ENCODE data around the gene ATR. TPM values are rescaled to one million over a fixed set of nuclear protein-coding genes. Genes with fewer than 3 reads are reported as not detected.

ATR gene
- total RNA-seq, 1 experiment from 2014 or later: 24.7 TPM

DNA sequence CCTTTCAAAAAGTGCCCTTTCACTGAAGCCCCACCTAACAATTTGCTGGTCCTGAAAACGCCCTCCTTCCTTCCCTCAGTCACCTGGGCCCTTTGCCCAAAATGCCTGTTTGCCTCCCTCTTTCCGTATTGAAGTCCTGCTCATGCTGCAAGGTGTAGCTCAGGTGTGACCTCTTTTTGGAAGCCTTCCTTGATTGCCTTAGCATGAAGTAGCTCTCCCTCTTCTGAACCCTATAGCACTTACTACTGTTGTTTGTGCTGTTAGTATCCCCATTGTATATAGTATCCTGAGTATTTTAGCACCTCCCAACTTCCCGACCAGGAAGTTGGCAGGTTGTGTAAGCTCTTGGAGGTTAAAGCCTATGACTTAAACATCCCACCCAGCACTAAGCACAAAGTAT lies 19.4 kb upstream of the ATR start:
- H3K4me2 ChIP-seq (ENCODE audit: low read length): peak overlapping the region; percentile 89
- no peak overlapping the region for H3K27ac ChIP-seq (ENCODE audit: low read depth, low read length)
- ATAC-seq (no peak), DNase-seq (ENCODE audit: low read depth, low spot score) (no peak)
- intact Hi-C loops (cut with micrococcal nuclease): loop anchor here (5.0 kb wide), 1 partner anchor 129 kb away; no protein-coding TSS in a partner anchor
- H3K4me1 ChIP-seq (ENCODE audit: control insufficient read depth in 1 of 2, insufficient read depth in 2 of 2, low read length in 2 of 2): peaks cover 20 to 28% of the 10 kb centered on the region in 2 experiments
- no peak overlapping the region for H2AFZ ChIP-seq (ENCODE audit: low read depth, low read length, poor library complexity, severe bottlenecking)
- no peaks in the 10 kb centered on the region for H3K9me3 ChIP-seq (ENCODE audit: control insufficient read depth in 1 of 2, insufficient read depth in 1 of 2, low read depth in 1 of 2, low read length in 2 of 2)
- TF ChIP-seq, protein P1, sequence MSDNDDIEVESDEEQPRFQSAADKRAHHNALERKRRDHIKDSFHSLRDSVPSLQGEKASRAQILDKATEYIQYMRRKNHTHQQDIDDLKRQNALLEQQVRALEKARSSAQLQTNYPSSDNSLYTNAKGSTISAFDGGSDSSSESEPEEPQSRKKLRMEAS (IDR thresholded peaks at IDR 0.05): no peak
- TF ChIP-seq CEBPB (IDR thresholded peaks at IDR 0.05; ENCODE audit: low read depth): no peak
- TF ChIP-seq, protein P2, sequence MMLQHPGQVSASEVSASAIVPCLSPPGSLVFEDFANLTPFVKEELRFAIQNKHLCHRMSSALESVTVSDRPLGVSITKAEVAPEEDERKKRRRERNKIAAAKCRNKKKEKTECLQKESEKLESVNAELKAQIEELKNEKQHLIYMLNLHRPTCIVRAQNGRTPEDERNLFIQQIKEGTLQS (IDR thresholded peaks at IDR 0.05): no peak
- TF ChIP-seq ZNF274 (IDR thresholded peaks at IDR 0.05; ENCODE audit: low read depth, low read length): no peak
- ChIA-PET POLR2A (no interaction called here), CTCF (interaction anchor here (2.0 kb wide), 1 partner anchor 11 kb away, joined by 7 read pairs; no protein-coding TSS in a partner anchor), RAD21 (ENCODE audit: low non-redundant PET in 1 of 2, low total read pairs in 2 of 2, uncharacterized antibody in 2 of 2, unreplicated experiment in 2 of 2) (no interaction called here)
- H4K20me1 ChIP-seq (ENCODE audit: insufficient read depth): no peaks in the 10 kb centered on the region
- BruUV-seq (replicated peaks): no TSS peak
- no peaks in the 10 kb centered on the region for H3K9me2 ChIP-seq (ENCODE audit: insufficient read depth)
- peaks cover 13% of the 10 kb centered on the region; the same call in 1 of the 2 replicates for H3K79me2 ChIP-seq (ENCODE audit: insufficient read depth, low read length)
- no peak overlapping the region for H3K9ac ChIP-seq (ENCODE audit: low read length)
- no peaks in the 10 kb centered on the region for H3K36me3 ChIP-seq (ENCODE audit: control insufficient read depth in 1 of 2, insufficient read depth in 2 of 2, low read length in 2 of 2)
- no peaks in the 10 kb centered on the region for H3K27me3 ChIP-seq (ENCODE audit: insufficient read depth, low read length)
- H3K4me3 ChIP-seq (replicated peaks in 1 of 2; ENCODE audit: low read depth in 1 of 2, low read length in 2 of 2): peak overlapping the region in 1 of 2 experiments; percentile 15; a peak in 1 of 4 replicates

DNA sequence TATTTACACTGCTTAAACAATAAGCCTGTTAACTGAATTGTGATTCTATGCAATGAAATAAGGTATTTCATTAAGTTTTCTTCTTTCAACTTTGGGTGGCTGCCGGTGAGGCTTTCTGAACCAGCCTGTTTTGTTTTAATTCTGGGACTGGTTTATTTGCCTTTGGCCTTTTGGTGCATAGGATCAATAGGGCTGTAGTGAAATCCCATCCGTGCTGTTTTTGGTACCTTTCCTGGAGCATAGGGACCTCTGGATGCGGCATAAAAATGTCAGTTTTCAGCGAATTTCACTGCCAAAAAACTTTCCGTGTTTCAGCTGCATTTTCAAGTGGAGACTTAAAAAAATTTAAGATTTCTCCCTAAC lies 18.2 kb upstream of the ATR start:
- Histone ChIP-seq H3K79me2 (ENCODE audit: insufficient read depth, low read length) (peaks cover 13% of the 10 kb centered on the region; the same call in 1 of the 2 replicates), H3K4me2 (ENCODE audit: low read length) (peak overlapping the region; percentile 89), H3K9me3 (ENCODE audit: control insufficient read depth in 1 of 2, insufficient read depth in 1 of 2, low read depth in 1 of 2, low read length in 2 of 2) (no peaks in the 10 kb centered on the region), H3K9me2 (ENCODE audit: insufficient read depth) (no peaks in the 10 kb centered on the region), H2AFZ (ENCODE audit: low read depth, low read length, poor library complexity, severe bottlenecking) (peak overlapping the region; percentile 15), H3K9ac (ENCODE audit: low read length) (peak overlapping the region; percentile 62), H3K4me3 (replicated peaks in 1 of 2; ENCODE audit: low read depth in 1 of 2, low read length in 2 of 2) (peak overlapping the region; percentile 64 to 75), H3K4me1 (ENCODE audit: control insufficient read depth in 1 of 2, insufficient read depth in 2 of 2, low read length in 2 of 2) (peaks cover 20 to 28% of the 10 kb centered on the region in 2 experiments), H3K36me3 (ENCODE audit: control insufficient read depth in 1 of 2, insufficient read depth in 2 of 2, low read length in 2 of 2) (no peaks in the 10 kb centered on the region), H3K27ac (ENCODE audit: low read depth, low read length) (peak overlapping the region; percentile 78; the same call in 1 of the 2 replicates), H4K20me1 (ENCODE audit: insufficient read depth) (no peaks in the 10 kb centered on the region), H3K27me3 (ENCODE audit: insufficient read depth, low read length) (no peaks in the 10 kb centered on the region)
- TF ChIP-seq SRF (IDR thresholded peaks at IDR 0.05; ENCODE audit: low read depth): no peak
- TF ChIP-seq, protein P3, sequence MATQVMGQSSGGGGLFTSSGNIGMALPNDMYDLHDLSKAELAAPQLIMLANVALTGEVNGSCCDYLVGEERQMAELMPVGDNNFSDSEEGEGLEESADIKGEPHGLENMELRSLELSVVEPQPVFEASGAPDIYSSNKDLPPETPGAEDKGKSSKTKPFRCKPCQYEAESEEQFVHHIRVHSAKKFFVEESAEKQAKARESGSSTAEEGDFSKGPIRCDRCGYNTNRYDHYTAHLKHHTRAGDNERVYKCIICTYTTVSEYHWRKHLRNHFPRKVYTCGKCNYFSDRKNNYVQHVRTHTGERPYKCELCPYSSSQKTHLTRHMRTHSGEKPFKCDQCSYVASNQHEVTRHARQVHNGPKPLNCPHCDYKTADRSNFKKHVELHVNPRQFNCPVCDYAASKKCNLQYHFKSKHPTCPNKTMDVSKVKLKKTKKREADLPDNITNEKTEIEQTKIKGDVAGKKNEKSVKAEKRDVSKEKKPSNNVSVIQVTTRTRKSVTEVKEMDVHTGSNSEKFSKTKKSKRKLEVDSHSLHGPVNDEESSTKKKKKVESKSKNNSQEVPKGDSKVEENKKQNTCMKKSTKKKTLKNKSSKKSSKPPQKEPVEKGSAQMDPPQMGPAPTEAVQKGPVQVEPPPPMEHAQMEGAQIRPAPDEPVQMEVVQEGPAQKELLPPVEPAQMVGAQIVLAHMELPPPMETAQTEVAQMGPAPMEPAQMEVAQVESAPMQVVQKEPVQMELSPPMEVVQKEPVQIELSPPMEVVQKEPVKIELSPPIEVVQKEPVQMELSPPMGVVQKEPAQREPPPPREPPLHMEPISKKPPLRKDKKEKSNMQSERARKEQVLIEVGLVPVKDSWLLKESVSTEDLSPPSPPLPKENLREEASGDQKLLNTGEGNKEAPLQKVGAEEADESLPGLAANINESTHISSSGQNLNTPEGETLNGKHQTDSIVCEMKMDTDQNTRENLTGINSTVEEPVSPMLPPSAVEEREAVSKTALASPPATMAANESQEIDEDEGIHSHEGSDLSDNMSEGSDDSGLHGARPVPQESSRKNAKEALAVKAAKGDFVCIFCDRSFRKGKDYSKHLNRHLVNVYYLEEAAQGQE (IDR thresholded peaks at IDR 0.05; ENCODE audit: low read depth): no peak
- no peak for TF ChIP-seq YY1 (IDR thresholded peaks at IDR 0.05; ENCODE audit: extremely low read depth, insufficient replicate concordance, low read depth, low read length)
- no peak for TF ChIP-seq ZFX (IDR thresholded peaks at IDR 0.05)
- intact Hi-C loops (cut with micrococcal nuclease): loop anchor here (5.0 kb wide), 1 partner anchor 131 kb away; no protein-coding TSS in a partner anchor
- CTCF ChIA-PET: interaction anchor here (0.7 kb wide), 1 partner anchor 10 kb away, joined by 3 read pairs; no protein-coding TSS in a partner anchor
- ATAC-seq (peak; percentile 7), DNase-seq (ENCODE audit: low read depth, low spot score) (no peak)
- POLR2A ChIA-PET: no interaction called here
- RAD21 ChIA-PET (ENCODE audit: low non-redundant PET in 1 of 2, low total read pairs in 2 of 2, uncharacterized antibody in 2 of 2, unreplicated experiment in 2 of 2): no interaction called here
- TSS peak; percentile 64 for BruUV-seq (replicated peaks)

Measured in HCT116 (cell line).